Astrocyte of the spinal cord (primary cell): Measurements from ENCODE around the gene RSPH9.
A peak's percentile ranks its signal among the peaks of the same experiment; 100 is the strongest.
"Not testable (repeated sequence)": the region's sequence is repeated elsewhere in the genome, so short reads cannot be mapped to it uniquely, and the experiment has no call there.

Source experiments
- DNase-seq: peaks from one replicate; pipeline ENCODE4 v3.0.0; 2011; ENCODE audit warnings: low read depth, low spot score
- H3K4me3 ChIP-seq: 2 replicates; pipeline ENCODE4 v1.5.1; 2011; ENCODE audit warnings: low read depth, mild to moderate bottlenecking, low read length, moderate library complexity
- CTCF ChIP-seq: IDR thresholded peaks from 2 replicates; pipeline ENCODE4 v1.5.1; 2012; ENCODE audit warnings: low read depth, mild to moderate bottlenecking, low read length, inconsistent platforms
- in situ Hi-C: cut with HindIII; loops from 2 replicates; pipeline ENCODE4 v1.10.0; 2017; ENCODE audit warnings: low sequenced_read_pairs

RSPH9 gene

DNA sequence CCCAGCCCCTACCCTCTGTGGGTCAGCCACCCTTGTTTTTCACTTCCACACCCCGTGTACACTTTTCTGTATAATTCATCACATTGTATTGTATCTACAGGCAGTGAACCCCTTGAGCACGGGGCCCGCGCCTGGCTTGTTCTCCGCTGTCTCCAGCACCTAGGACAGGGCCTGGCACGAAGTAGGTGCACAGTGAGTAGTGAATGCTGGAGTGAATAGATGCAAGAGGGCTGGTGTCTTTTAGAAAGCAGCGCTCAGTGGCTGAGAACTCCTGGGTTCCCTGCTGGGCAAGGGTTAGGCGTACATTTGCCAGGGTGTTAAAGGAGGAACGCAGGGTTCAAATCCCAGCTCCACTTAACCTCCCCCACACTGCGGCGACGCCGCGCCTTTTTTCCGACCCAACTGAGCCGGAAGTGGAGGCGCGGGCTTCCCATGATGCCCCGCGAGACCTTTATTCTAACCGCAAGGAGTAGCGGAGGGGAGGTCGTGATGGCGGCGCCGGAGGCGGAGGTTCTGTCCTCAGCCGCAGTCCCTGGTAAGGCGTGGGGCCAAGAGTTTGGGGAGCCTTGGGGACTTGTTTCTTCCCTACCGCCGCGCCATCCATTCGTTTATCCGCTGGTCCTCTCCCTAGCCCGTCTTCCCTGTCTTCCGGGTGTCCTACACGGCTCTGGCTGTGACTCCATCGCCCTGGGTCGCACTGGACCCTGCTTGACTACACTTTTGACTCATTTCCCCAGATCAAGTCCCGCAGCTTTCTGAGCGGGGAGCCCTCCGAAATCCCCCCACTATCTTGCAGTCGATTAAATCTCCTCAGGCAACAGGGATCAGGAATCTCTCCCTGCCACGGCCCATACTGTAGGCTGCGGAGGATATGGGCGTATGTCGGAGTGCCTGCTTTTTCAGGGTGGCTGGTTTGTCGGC lies 9.2 kb upstream of the RSPH9 start, which contains the start of gene MAD2L1BP:
MAD2L1BP (plus strand) TSS at position 454 of the 921 bp plus-strand sequence; CDS start at position 490, 36 bp downstream.
- peak; percentile 72 for DNase-seq
- TF ChIP-seq CTCF: no peak
- peak within 1 kb of the TSS; percentile 93 for H3K4me3 ChIP-seq
- in situ Hi-C loops: no loop called here

DNA sequence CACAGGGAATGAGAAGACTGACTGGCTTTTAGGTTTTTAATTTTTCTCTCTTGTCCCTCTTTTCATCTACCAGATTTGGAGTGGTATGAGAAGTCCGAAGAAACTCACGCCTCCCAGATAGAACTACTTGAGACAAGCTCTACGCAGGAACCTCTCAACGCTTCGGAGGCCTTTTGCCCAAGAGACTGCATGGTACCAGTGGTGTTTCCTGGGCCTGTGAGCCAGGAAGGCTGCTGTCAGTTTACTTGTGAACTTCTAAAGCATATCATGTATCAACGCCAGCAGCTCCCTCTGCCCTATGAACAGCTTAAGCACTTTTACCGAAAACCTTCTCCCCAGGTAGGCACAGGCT lies 8.6 kb upstream of the RSPH9 start:
- DNase-seq: no peak
- in situ Hi-C loops: no loop called here
- TF ChIP-seq CTCF: no peak
- H3K4me3 ChIP-seq: peak overlapping the region; percentile 93

DNA sequence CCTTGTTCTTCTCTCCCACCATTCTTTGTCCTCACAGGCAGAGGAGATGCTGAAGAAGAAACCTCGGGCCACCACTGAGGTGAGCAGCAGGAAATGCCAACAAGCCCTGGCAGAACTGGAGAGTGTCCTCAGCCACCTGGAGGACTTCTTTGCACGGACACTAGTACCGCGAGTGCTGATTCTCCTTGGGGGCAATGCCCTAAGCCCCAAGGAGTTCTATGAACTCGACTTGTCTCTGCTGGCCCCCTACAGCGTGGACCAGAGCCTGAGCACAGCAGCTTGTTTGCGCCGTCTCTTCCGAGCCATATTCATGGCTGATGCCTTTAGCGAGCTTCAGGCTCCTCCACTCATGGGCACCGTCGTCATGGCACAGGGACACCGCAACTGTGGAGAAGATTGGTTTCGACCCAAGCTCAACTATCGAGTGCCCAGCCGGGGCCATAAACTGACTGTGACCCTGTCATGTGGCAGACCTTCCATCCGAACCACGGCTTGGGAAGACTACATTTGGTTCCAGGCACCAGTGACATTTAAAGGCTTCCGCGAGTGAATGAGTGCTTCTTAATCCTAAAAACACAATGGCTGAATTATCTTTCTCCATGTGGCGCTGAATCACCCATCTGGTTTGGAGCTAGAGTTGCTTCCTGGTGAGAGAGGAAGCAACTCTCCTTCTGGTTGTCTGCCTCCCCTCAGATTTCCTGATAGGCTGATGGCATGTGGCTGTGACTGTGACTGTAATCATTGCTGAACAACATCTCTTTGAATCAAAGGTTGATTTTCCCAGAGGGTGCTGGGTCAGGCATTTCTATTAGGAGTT lies 4.6 kb upstream of the RSPH9 start:
- no peak for DNase-seq
- H3K4me3 ChIP-seq: no peak overlapping the region
- in situ Hi-C loops: no loop called here
- TF ChIP-seq CTCF: no peak

DNA sequence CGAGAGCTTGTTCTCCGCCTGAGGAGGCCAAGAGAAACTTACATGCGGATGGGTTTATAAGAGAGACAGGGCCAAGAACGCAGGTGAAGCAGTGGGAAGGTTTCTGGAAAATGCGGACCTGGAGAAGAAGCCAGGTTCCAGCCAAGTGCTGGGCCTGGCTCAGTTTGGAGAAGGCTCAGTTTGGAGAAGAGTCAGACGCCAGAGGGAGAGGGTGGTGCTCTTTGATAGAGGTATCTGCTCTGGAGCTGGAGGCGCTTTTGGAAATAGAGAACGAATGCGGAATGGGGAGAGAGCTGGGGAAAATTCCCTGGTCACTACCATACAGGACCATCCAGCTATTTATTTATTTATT lies 753 bp downstream of the RSPH9 start:
- no peak for TF ChIP-seq CTCF
- H3K4me3 ChIP-seq: peak overlapping the region; percentile 56
- DNase-seq: no peak
- in situ Hi-C loops: no loop called here

DNA sequence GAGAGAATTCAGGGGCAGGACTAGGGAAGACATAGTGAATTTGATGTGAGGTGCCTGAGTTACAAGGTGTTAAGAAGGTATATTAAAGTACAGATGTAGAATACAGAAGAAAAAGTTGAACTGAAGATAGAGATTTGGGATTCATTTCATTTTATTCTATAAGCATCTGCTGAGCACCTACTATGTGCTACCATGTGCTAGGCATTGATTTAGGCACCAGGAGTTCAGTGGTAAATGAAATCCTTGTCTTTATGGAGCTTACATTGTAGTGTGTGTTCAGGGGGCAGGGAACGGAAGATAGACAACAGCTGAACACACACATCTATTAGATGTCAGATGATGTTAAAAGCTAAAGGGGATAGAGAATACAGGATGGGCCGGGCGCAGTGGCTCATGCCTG lies 2.8 kb downstream of the RSPH9 start:
- no peak overlapping the region for H3K4me3 ChIP-seq
- in situ Hi-C loops: no loop called here
- DNase-seq: no peak
- TF ChIP-seq CTCF: no peak

DNA sequence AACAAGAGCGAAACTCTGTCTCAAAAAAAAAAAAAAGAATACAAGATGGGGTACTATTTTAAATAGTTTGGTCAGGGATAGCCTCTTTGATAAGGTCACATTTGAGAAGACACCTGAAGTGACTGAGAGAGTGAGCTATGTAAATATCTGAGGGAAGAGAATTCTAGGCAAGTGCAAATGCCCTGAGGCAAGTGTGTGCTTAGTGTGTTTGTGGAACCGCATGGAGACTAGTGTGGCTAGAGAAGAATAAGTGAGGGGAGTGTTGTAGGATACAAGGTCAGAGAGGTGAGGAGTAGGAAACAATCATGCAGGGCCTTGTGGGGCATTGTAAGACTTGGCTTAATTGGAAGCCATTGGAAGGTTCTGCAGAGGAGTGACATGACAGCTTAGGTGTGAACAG lies 3.4 kb downstream of the RSPH9 start:
- no peak for TF ChIP-seq CTCF
- in situ Hi-C loops: no loop called here
- H3K4me3 ChIP-seq: no peak overlapping the region
- no peak for DNase-seq

GRCh38 chr6:43652822-43653221 lies 8.0 kb downstream of the RSPH9 start:
- in situ Hi-C loops, DNase-seq, H3K4me3 ChIP-seq: not testable (repeated sequence)
